Tibial nerve (tissue), 3 donors: ENCODE measurements around the gene FRS2.

ENCODE experiments used
- POLR2A ChIP-seq, 2 donors: fragments of 450-650 bp; IDR thresholded peaks; one replicate each; pipeline ENCODE4 v1.6.1; 2017; ENCODE audit warnings: antibody characterized with exemption in 2 of 2, mild to moderate bottlenecking in 2 of 2, moderate library complexity in 2 of 2
- TF ChIP-seq, protein P1 (sequence below), 5 experiments: fragments of 200-600 bp in 3 of 5; fragments of 450-650 bp in 2 of 5; sonication (generic) in 3 of 5; IDR thresholded peaks; one replicate each; pipeline ENCODE4 v1.5.1; 2016 to 2019; ENCODE audit warnings: antibody characterized with exemption in 5 of 5, mild to moderate bottlenecking in 3 of 5, moderate library complexity in 2 of 5

DNA sequence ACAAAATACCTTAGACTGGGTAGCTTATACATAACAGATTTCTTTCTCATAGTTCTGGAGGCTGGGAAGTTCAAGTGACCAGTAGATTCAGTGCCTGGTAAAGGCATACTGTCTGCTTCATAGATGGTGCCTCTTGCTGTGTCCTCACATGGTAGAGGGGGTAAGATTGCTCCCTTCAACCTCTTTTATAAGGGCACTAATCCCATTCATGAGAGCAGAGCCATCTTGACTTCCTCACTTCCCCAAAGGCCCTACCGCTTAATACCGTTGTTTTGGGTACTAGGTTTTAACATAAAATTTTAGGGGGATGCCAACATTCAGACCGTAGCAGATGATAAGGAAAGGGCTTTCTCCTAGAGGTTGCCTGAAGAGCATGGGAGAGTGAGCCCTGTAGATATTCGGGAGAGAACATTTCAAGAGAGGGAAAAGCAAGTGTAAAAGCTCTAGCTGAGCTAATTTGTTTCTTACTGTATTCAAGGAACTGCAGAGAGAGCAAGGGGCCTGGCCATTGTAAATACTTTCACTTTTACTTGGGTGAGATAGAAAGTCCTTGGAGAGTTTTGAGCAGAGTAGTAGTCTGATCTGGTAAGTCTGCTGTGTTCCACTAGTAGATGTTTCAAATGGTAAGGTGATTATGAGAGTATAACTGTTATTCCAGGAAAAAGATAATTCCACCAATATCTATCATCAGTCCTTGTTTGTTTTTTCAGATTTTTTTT, 27.3 kb downstream of the FRS2 start:
- TF ChIP-seq, protein P1, sequence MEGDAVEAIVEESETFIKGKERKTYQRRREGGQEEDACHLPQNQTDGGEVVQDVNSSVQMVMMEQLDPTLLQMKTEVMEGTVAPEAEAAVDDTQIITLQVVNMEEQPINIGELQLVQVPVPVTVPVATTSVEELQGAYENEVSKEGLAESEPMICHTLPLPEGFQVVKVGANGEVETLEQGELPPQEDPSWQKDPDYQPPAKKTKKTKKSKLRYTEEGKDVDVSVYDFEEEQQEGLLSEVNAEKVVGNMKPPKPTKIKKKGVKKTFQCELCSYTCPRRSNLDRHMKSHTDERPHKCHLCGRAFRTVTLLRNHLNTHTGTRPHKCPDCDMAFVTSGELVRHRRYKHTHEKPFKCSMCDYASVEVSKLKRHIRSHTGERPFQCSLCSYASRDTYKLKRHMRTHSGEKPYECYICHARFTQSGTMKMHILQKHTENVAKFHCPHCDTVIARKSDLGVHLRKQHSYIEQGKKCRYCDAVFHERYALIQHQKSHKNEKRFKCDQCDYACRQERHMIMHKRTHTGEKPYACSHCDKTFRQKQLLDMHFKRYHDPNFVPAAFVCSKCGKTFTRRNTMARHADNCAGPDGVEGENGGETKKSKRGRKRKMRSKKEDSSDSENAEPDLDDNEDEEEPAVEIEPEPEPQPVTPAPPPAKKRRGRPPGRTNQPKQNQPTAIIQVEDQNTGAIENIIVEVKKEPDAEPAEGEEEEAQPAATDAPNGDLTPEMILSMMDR (IDR thresholded peaks at IDR 0.05), result no peak
- TF ChIP-seq POLR2A (IDR thresholded peaks at IDR 0.05), result no peak
